HUDEP-2 (cell line): ENCODE measurements around the gene TIAL1.
A peak's percentile ranks its signal among the peaks of the same experiment; 100 is the strongest.
"Not testable (repeated sequence)": the region's sequence is repeated elsewhere in the genome, so short reads cannot be mapped to it uniquely, and the experiment has no call there.

Source experiments
- DNase-seq, 76 experiments: peaks; one replicate each; lab custom pipeline; 2025; ENCODE audit not compliant: unreplicated experiment in 76 of 76; lab: John Stamatoyannopoulos, UW

The TIAL1 gene, protein sequence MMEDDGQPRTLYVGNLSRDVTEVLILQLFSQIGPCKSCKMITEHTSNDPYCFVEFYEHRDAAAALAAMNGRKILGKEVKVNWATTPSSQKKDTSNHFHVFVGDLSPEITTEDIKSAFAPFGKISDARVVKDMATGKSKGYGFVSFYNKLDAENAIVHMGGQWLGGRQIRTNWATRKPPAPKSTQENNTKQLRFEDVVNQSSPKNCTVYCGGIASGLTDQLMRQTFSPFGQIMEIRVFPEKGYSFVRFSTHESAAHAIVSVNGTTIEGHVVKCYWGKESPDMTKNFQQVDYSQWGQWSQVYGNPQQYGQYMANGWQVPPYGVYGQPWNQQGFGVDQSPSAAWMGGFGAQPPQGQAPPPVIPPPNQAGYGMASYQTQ

DNA sequence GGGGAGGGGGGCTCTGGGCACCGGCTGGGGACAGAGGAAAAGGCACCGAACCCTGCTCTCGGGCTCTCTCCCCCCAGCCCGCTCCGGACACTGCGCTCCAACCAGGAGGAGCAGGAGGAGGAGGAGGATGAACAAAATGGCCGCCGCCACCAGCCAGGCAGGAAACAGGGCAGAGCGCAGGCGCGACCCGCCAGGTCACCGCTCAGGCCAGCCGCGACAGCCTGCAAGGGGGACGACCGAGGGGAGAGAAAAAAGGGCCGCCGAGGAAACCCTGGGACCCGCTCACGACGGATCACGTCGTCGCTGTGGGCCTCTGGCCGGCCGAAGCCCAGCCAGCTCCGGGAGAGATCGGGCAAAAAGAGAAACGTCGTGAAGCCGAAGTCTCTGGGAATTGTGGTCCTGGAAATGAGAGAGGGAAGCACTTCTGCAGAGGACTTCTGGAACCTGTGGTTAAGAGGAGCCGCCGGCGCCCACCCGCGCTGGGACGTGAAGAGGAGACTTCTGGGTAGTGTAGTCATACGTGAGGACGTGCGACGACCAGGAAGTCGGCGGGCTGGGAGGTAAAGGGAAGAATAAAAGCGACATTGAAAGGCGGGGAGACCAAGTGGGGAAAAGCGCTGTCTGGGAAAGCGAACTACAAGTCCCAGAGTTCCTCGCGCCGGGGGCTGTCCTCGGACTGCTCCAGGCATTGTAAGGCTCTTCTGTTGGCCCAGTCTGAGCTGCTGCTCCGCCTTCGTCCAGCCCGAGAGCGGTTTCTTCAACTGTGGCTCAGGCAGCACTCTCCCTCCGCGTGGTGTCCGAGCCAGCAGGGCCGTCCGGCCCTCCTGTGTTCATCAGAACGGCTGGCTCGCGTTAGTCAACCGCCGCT lies at the start of gene TIAL1:
Gene TIAL1, minus strand, starts transcription at position 428 of the 868 bp plus-strand sequence. CDS start 499 bp downstream, outside the sequence.
- DNase-seq: peak; percentile 29 to 98 (median 95)

GRCh38 chr10:119644994-119645393 lies 48.2 kb upstream of the TIAL1 start:
- no peak for DNase-seq

- DNase-seq: no peak
Observed at GRCh38 chr10:119644205-119644814, 47.5 kb upstream of the TIAL1 start.

DNA sequence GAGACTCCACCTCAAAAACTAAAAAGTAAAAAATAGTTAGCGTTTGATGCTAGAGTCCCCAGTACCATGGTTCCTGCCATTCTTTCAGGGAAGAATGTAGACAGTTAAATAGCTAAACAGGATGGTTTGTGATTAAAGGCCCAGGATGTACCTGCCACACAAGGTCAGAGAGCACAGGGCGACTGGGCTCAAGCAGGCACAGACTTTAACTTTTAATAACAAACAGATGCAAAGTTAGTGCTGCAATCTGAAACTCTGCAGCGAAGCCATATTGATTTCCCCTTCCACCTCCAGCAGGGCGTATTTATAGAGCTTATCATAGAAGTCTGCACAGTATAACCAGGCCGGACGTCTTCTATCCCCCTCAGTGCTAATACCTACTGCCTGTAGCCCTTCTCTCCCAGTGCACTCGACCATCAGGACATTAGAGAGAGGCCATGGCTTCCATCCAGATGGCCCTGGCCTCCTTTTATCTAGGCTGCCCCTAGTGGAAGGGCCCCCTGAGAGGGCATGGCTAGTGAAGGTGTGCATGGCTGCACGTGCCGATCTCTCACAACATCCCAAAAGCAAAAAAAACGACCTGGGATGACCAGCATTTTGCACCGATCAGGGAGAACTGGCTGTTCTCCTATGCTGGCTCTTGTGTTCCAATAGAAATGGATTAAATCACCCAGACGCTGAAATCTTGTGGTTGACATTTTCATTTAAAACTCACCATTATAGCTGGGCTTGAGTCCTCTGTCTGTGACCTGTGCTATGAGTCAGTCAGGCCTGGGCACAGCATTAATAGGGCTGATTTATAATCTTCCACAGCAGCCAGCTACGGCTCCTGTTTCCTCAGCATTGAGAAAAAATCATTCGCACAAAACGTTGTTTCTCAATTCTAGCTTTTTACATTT lies 46.8 kb upstream of the TIAL1 start:
- no peak for DNase-seq

- DNase-seq: no peak
Observed at GRCh38 chr10:119642556-119643111, 45.9 kb upstream of the TIAL1 start.

GRCh38 chr10:119640875-119641526 lies 44.2 kb upstream of the TIAL1 start:
- DNase-seq: no peak

- no peak for DNase-seq
Observed at GRCh38 chr10:119640384-119640783, 43.6 kb upstream of the TIAL1 start.

DNA sequence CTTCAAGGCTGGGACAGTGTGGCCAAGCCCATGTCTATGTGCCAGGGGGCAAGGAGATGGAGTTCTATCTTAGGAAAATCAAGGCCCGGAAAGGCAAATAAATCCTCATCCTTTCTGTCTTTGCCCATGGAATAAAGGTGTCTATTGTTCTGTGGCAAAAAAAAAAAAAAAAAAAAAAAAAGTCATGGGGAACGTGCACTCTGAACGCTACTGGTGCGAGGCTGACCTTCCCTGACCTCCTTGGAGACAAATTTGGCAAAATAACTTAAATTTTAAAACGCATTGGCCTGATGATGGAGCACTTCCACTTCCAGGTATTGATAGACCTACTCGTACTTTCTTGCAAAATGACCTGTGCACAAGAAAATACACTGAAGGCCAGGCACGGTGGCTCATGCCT lies 42.2 kb upstream of the TIAL1 start:
- DNase-seq: no peak

- DNase-seq: no peak
Observed at GRCh38 chr10:119637631-119638030, 40.9 kb upstream of the TIAL1 start.

GRCh38 chr10:119634219-119634544 lies 37.4 kb upstream of the TIAL1 start:
- peak in 1 of 76 experiments; percentile 5 for DNase-seq

DNA sequence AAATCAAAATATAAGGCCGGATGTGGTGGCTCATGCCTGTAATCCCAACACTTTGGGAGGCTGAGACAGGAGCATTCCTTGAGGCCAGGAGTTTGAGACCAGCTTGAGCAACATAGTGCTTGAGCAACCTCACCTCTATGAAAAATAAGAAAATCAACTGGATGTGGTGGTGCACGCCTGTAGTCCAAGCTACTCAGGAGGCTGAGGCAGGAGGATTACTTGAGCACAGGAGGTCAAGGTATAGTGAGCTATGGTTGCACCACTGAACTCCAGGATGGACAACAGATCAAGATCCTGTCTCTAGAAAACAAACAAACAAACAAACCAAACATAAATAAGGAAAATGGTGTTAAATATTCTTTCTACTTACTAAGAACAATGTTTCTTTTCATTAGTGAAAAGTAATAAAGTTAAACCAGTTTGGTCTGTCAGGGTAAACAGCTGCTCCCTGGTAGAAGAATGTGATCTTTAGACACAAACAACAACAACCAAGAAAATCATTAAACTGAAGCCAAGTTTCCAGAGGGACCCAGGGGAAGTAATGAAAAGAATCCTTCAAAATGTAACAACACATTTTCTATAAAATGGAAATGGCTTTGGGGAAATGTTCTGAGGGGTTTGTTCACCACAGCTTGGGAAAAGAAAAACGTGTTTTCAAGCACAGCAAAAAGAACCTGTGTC lies 36.9 kb upstream of the TIAL1 start:
- DNase-seq: no peak

GRCh38 chr10:119630300-119630699 lies 33.5 kb upstream of the TIAL1 start:
- no peak for DNase-seq

- no peak for DNase-seq
Observed at GRCh38 chr10:119625570-119626280, 29.0 kb upstream of the TIAL1 start.

- DNase-seq: no peak
Observed at GRCh38 chr10:119621078-119621384, 24.3 kb upstream of the TIAL1 start.

- DNase-seq: no peak
Observed at GRCh38 chr10:119620241-119621077, 23.7 kb upstream of the TIAL1 start.

DNA sequence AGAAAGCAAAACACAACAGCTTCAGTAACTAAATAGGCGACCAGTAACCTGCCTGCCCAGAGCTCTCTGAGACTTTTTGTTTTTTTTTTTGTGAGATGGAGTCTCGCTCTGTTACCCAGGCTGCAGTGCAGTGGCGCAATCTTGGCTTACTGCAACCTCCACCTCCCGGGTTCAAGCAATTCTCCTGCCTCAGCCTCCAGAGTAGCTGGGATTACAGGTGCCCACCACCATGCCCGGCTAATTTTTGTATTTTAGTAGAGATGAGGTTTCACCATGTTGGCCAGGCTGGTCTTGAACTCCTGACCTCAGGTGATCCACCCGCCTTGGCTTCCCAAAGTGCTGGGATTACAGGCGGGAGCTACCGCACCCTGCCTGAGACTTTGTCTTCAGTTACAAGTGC lies 23.0 kb upstream of the TIAL1 start:
- DNase-seq: not testable (repeated sequence)

DNA sequence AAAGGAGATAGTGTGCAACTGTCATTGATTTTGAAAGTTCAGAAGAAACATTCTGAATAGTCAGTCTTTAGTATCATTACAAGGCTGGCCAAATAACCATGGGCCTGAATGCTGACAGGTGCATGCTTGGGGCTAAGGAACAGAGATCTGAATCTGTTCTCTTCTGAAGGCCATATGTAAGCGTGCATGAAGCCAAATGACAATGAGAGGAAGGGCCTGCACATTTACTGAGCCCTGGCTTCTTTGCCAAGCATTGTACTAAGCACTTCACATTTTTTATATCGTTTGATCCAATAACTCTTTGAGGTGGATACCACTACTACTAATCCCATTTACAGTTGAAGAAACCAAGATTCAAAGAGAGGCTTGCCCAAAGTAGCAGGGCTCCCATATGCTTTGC lies 22.5 kb upstream of the TIAL1 start:
- DNase-seq: no peak
